Ishikawa (cell line): ENCODE results near the gene LILRB1.

Experiments used
- CEBPB ChIP-seq: IDR thresholded peaks from 2 replicates; pipeline ENCODE4 v1.6.1; 2012
- CREB1 ChIP-seq: IDR thresholded peaks from 2 replicates; pipeline ENCODE4 v1.6.1; 2012; ENCODE audit warnings: low read depth
- EGR1 ChIP-seq: IDR thresholded peaks from 2 replicates; pipeline ENCODE4 v1.6.1; 2012
- EP300 ChIP-seq: IDR thresholded peaks from 2 replicates; pipeline ENCODE4 v1.6.1; 2012; ENCODE audit warnings: borderline replicate concordance
- FOXM1 ChIP-seq: IDR thresholded peaks from 2 replicates; pipeline ENCODE4 v1.6.1; 2012; ENCODE audit warnings: low read depth, borderline replicate concordance
- MAX ChIP-seq: IDR thresholded peaks from 2 replicates; pipeline ENCODE4 v1.6.1; 2012
- NFIC ChIP-seq: IDR thresholded peaks from 2 replicates; pipeline ENCODE4 v1.6.1; 2012
- RAD21 ChIP-seq: IDR thresholded peaks from 2 replicates; pipeline ENCODE4 v1.6.1; 2012; ENCODE audit warnings: low read depth
- REST ChIP-seq: IDR thresholded peaks from 2 replicates; pipeline ENCODE4 v1.6.1; 2012; ENCODE audit warnings: low read depth, mild to moderate bottlenecking
- TAF1 ChIP-seq: IDR thresholded peaks from 2 replicates; pipeline ENCODE4 v1.6.1; 2012; ENCODE audit warnings: low read depth, mild to moderate bottlenecking
- TCF12 ChIP-seq: IDR thresholded peaks from 2 replicates; pipeline ENCODE4 v1.6.1; 2012; ENCODE audit warnings: low read depth
- TEAD4 ChIP-seq: IDR thresholded peaks from 2 replicates; pipeline ENCODE4 v1.6.1; 2012
- USF1 ChIP-seq: IDR thresholded peaks from 2 replicates; pipeline ENCODE4 v1.6.1; 2012
- YY1 ChIP-seq: IDR thresholded peaks from 2 replicates; pipeline ENCODE4 v1.6.1; 2012; ENCODE audit warnings: low read depth
- ZBTB7A ChIP-seq: IDR thresholded peaks from 2 replicates; pipeline ENCODE4 v1.6.1; 2012; ENCODE audit warnings: low read depth

LILRB1 gene

GRCh38 chr19:54630782-54631181 is 498 bp downstream of the LILRB1 start:
- no peak for TF ChIP-seq TCF12
- no peak for TF ChIP-seq TAF1
- TF ChIP-seq MAX: no peak
- no peak for TF ChIP-seq YY1
- TF ChIP-seq CEBPB: no peak
- no peak for TF ChIP-seq CREB1
- TF ChIP-seq EP300: no peak
- no peak for TF ChIP-seq NFIC
- no peak for TF ChIP-seq TEAD4
- no peak for TF ChIP-seq USF1
- TF ChIP-seq ZBTB7A: no peak
- no peak for TF ChIP-seq REST
- TF ChIP-seq RAD21: no peak
- TF ChIP-seq FOXM1: no peak
- no peak for TF ChIP-seq EGR1

GRCh38 chr19:54633401-54633800 is 3.1 kb downstream of the LILRB1 start:
- no peak for TF ChIP-seq MAX
- TF ChIP-seq FOXM1: no peak
- TF ChIP-seq YY1: no peak
- TF ChIP-seq USF1: no peak
- no peak for TF ChIP-seq REST

- TF ChIP-seq CREB1: no peak
- TF ChIP-seq MAX: no peak
- no peak for TF ChIP-seq EP300
- no peak for TF ChIP-seq USF1
- TF ChIP-seq ZBTB7A: no peak
- TF ChIP-seq REST: no peak
- TF ChIP-seq TEAD4: no peak
- no peak for TF ChIP-seq NFIC
- TF ChIP-seq RAD21: no peak
Measured at GRCh38 chr19:54638683-54639082, 8.4 kb downstream of the LILRB1 start.

GRCh38 chr19:54644056-54644455 is 13.8 kb downstream of the LILRB1 start:
- no peak for TF ChIP-seq TEAD4
- no peak for TF ChIP-seq REST
- no peak for TF ChIP-seq TCF12
- no peak for TF ChIP-seq USF1
- TF ChIP-seq EP300: no peak
- no peak for TF ChIP-seq MAX
- TF ChIP-seq ZBTB7A: no peak
- no peak for TF ChIP-seq NFIC
- no peak for TF ChIP-seq CREB1
- no peak for TF ChIP-seq CEBPB
- TF ChIP-seq TAF1: no peak
- no peak for TF ChIP-seq YY1
- TF ChIP-seq RAD21: no peak
- no peak for TF ChIP-seq EGR1
- no peak for TF ChIP-seq FOXM1
